Stomach (tissue), 9 donors: Measurements from ENCODE around the gene DNAAF8. TPM values are rescaled to one million over a fixed set of nuclear protein-coding genes. Genes with fewer than 3 reads are reported as not detected.
A peak's percentile ranks its signal among the peaks of the same experiment; 100 is the strongest.

ENCODE experiments used
- DNase-seq, 2 donors: peaks; one replicate each; pipeline versions ENCODE4 v3.0.0 to v3.0.0-alpha.2; 2013 to 2019
- H3K27ac ChIP-seq, 5 donors: fragments of 200-600 bp in 4 of 5; sonication (generic) in 4 of 5; one replicate each; pipeline ENCODE4 v1.5.1; 2013 to 2019; ENCODE audit warnings: mild to moderate bottlenecking in 1 of 5, moderate library complexity in 1 of 5
- H3K27me3 ChIP-seq, 3 donors: fragments of 200-600 bp; sonication (generic); one replicate each; pipeline ENCODE4 v1.5.1; 2017 to 2019; ENCODE audit warnings: mixed run types in 1 of 3
- H3K36me3 ChIP-seq, 4 donors: fragments of 200-600 bp; sonication (generic); 1 replicate in 3 of 4; 2 replicates in 1 of 4; pipeline ENCODE4 v1.5.1; 2016 to 2019
- H3K4me1 ChIP-seq, 4 donors: fragments of 200-600 bp; sonication (generic); one replicate each; pipeline ENCODE4 v1.5.1; 2016 to 2019
- H3K4me3 ChIP-seq, 4 donors: fragments of 200-600 bp; sonication (generic) in 3 of 4; one replicate each; pipeline ENCODE4 v1.5.1; 2016 to 2019; ENCODE audit warnings: mild to moderate bottlenecking in 1 of 4
- H3K9me3 ChIP-seq, 4 donors: fragments of 200-600 bp; sonication (generic); one replicate each; pipeline ENCODE4 v1.5.1; 2016 to 2019
- EP300 ChIP-seq: sonication (generic); formaldehyde crosslinking; IDR thresholded peaks from one replicate; pipeline ENCODE4 v1.6.1; 2017; ENCODE audit warnings: antibody characterized with exemption
- POLR2A ChIP-seq, 4 donors: fragments of 450-650 bp; IDR thresholded peaks; one replicate each; pipeline ENCODE4 v1.6.1; 2016; ENCODE audit warnings: antibody characterized with exemption in 4 of 4, control low read depth in 2 of 4, mild to moderate bottlenecking in 1 of 4, moderate library complexity in 1 of 4
- POLR2AphosphoS5 ChIP-seq, 3 donors: sonication (generic); formaldehyde crosslinking; IDR thresholded peaks; one replicate each; pipeline ENCODE4 v1.6.1; 2016; ENCODE audit warnings: antibody characterized with exemption in 3 of 3
- WGBS, 5 donors: extraction: QIAGEN DNeasy Blood & Tissue Kit in 3 of 5; methylation state at CpG; one replicate each; pipeline versions ENCODE4 v1.1.5 to v1.1.7; 2013 to 2018; 5-methylcytosine and 5-hydroxymethylcytosine counted together
- intact Hi-C: fragments of 100-400 bp; cut with DNase I; formaldehyde crosslinking; loops from one replicate; pipeline ENCODE4 v1.15.1; 2023; ENCODE audit warnings: low total_unique reads
- polyA plus RNA-seq, 3 donors: library from polyadenylated mRNA; stranded (reverse); fragments of 200-250 nt; gene quantifications; one replicate each; pipeline ENCODE4 v1.2.3, GENCODE V29; 2013
- total RNA-seq, 5 donors: library from RNA; depleted of rRNA; stranded (reverse); fragments of >200 nt; gene quantifications; one replicate each; pipeline versions ENCODE4 v1.1.0 to v1.2.3, GENCODE V29; 2014 to 2016
- TF ChIP-seq, protein P1 (sequence below), 7 experiments: fragments of 450-650 bp in 4 of 7; fragments of 200-600 bp in 3 of 7; sonication (generic) in 3 of 7; IDR thresholded peaks; one replicate each; pipeline ENCODE4 v1.5.1; 2016 to 2019; ENCODE audit warnings: antibody characterized with exemption in 7 of 7, control low read depth in 2 of 7, mild to moderate bottlenecking in 1 of 7
- donor health status: healthy with polysubstance abuse.
- donor health status: Bipolar disorder and iron deficiency.
- donor health status: healthy.

DNAAF8 gene
- total and polyA plus RNA-seq, 8 donors, result 0.68 to 1.8 (median 1.2) TPM; not detected in 5

DNA sequence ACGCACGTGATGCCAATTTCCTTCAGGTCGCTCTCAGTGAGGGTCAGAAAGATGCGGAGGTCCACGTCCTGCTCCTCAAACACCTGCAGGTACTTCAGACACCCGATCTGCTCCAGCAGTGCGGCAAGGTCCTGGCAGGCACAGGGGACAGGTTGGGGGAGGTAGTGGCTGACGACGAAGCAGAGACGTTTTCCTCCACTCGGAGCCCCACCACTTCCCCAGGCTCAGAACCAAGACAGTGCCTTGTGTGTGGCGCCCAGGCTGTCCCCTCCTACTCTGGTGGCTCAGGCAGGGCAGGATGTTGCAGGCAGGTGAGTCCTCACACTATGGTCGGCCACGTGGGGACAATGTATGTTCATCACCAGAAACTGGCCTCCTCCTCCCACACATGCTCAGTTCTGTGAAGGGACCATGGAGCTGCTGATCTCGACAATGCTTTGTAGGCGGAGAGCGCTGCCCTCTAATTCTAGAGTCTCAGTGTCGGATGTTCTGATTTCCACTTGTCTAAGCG is 35.2 kb upstream of the DNAAF8 start:
- H3K36me3 ChIP-seq, result peaks cover 60 to 94% (median 91%) of the 10 kb centered on the region in 4 donors
- intact Hi-C loops, result no loop called here
- peak in 1 of 2 donors; percentile 5 for DNase-seq
- H3K27ac ChIP-seq, result no peak overlapping the region
- peaks cover 14 to 49% (median 39%) of the 10 kb centered on the region in 4 donors for H3K4me1 ChIP-seq
- H3K9me3 ChIP-seq, result no peaks in the 10 kb centered on the region
- no peak overlapping the region for H3K4me3 ChIP-seq
- WGBS, 5 donors, result 87 to 92% (median 90%) methylated on average over 14 to 19 of the region's 19 CpGs
- TF ChIP-seq, protein P1, sequence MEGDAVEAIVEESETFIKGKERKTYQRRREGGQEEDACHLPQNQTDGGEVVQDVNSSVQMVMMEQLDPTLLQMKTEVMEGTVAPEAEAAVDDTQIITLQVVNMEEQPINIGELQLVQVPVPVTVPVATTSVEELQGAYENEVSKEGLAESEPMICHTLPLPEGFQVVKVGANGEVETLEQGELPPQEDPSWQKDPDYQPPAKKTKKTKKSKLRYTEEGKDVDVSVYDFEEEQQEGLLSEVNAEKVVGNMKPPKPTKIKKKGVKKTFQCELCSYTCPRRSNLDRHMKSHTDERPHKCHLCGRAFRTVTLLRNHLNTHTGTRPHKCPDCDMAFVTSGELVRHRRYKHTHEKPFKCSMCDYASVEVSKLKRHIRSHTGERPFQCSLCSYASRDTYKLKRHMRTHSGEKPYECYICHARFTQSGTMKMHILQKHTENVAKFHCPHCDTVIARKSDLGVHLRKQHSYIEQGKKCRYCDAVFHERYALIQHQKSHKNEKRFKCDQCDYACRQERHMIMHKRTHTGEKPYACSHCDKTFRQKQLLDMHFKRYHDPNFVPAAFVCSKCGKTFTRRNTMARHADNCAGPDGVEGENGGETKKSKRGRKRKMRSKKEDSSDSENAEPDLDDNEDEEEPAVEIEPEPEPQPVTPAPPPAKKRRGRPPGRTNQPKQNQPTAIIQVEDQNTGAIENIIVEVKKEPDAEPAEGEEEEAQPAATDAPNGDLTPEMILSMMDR (IDR thresholded peaks at IDR 0.05), result no peak
- TF ChIP-seq POLR2AphosphoS5 (IDR thresholded peaks at IDR 0.05), result no peak
- TF ChIP-seq EP300, result no peak
- no peak for TF ChIP-seq POLR2A (IDR thresholded peaks at IDR 0.05)
- no peaks in the 10 kb centered on the region for H3K27me3 ChIP-seq

DNA sequence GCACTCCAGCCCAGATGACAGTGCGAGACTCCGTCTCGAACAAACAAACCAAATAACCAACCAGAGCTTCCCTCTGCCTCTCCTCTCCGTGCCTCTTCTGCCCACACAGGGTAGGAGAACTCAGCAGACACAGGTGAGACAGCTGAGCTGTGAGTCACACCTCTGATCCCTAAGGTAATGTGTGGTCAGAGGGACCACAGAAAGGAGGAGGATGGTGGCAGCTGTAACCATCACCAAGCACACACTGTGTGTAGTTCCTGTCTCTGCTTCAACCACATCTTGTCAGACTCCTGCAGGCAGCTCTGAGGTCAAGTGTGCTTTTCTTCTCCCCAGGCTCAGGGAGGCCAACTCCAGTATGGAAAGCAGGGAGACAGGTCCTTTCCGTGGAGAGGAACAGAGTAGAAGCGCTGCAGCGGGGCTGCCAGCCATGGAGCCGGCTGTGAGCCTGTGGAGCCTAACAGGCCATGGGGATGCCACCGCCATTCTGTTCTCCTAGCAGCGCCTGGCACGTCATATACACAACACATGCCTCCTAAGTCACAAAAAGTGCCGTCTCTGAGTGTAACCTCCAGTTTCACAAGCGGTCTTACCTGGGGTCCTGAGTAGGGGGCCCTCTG is 33.8 kb upstream of the DNAAF8 start:
- WGBS, 5 donors, result 87 to 92% (median 91%) methylated on average over 13 of the region's 13 CpGs
- intact Hi-C loops, result no loop called here
- Histone ChIP-seq H3K27ac (no peak overlapping the region), H3K4me1 (peaks cover under 1 to 35% (median 25%) of the 10 kb centered on the region in 4 donors), H3K36me3 (peaks cover 66 to 100% (median 98%) of the 10 kb centered on the region in 4 donors), H3K9me3 (no peaks in the 10 kb centered on the region), H3K27me3 (no peaks in the 10 kb centered on the region), H3K4me3 (no peak overlapping the region)
- DNase-seq, result no peak
- TF ChIP-seq POLR2AphosphoS5 (IDR thresholded peaks at IDR 0.05), result no peak
- no peak for TF ChIP-seq POLR2A (IDR thresholded peaks at IDR 0.05)
- no peak for TF ChIP-seq EP300
- TF ChIP-seq, protein P1 (IDR thresholded peaks at IDR 0.05), result no peak

DNA sequence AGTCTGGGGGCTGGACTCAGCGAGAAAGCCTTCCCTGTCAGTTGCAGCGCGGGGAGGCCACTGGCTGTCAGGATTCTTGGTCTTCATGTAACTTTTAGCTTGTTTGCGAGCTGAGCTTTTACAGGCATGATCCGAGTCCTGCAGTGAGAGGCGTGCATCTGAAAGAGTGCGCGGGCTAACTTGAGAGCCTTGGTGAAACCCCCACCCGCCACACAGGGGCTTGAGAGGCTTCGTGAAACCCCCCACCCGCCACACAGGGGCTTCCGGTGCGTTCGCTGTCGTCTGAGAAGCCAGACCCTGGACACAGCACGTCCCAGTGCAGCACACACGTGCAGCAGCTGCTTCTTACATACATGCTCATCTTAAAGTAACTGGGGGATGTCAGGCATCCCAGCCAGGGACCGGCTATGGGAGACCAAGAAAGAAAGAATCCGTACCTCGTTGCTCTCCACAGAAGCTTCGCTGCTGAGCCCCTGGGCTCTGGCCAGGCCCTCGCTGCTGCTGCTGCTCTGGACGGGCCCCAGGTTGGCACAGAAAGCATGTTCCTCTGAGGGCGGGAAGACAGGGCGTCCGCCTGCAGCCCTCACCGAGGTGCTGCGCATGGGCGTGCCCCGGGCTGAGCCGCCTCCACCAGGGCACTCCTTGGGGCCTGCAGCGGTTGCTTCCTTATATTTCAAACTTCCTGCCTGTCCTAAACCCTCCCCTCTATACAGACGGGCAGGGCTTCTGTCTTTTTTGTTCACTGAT is 33.2 kb upstream of the DNAAF8 start:
- Histone ChIP-seq H3K4me1 (peaks cover 0 to 28% (median 18%) of the 10 kb centered on the region in 4 donors), H3K27ac (peak overlapping the region in 3 of 5 donors; percentile 22 to 43 (median 25)), H3K4me3 (no peak overlapping the region), H3K9me3 (no peaks in the 10 kb centered on the region), H3K27me3 (no peaks in the 10 kb centered on the region), H3K36me3 (peaks cover 59 to 97% (median 95%) of the 10 kb centered on the region in 4 donors)
- peak; percentile 5 to 85 for DNase-seq
- intact Hi-C loops, result no loop called here
- TF ChIP-seq POLR2A (IDR thresholded peaks at IDR 0.05) (no peak), POLR2AphosphoS5 (IDR thresholded peaks at IDR 0.05) (no peak), EP300 (no peak)
- TF ChIP-seq, protein P1 (IDR thresholded peaks at IDR 0.05), result no peak
- WGBS, 5 donors, result 73 to 81% (median 77%) methylated on average over 21 to 33 of the region's 33 CpGs

DNA sequence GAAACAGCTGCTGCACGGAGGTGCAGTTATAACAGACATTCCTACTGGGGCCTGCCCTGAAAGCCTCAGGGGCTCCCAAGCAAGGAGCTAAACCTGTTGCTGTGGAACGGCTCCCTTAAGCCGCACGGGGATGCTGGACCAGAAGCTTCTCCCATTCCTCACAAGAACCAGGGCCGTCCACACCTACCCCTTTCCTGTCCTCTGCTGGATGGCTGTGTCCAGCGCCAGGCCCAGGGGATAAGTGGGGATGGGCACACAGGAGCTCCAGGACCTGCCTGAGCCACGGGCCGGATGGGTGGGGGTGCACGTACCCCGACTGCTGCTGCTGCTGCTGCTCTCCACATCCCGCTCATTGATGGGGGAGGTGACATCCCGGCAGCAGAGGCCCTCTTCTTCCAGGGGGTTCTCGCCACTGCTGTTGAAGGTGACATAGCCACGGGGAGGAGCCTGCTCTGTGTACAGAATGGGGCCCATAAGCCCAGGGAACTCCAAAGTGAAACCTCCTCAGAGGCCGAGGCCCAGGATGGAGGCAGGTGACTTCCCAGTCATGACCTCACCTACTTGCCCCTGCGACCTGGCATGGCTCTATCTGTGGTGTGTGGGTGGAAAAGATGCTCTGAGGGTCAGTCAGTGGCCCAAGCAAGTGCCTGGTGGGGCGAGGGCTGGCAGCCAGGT is 32.4 kb upstream of the DNAAF8 start:
- H3K36me3 ChIP-seq, result peaks cover 51 to 97% (median 95%) of the 10 kb centered on the region in 4 donors
- H3K27me3 ChIP-seq, result no peaks in the 10 kb centered on the region
- no peaks in the 10 kb centered on the region for H3K9me3 ChIP-seq
- peak in 1 of 2 donors; percentile 50 for DNase-seq
- intact Hi-C loops, result no loop called here
- 68 to 86% (median 75%) methylated on average over 8 to 17 of the region's 17 CpGs for WGBS, 5 donors
- H3K27ac ChIP-seq, result peak overlapping the region in 4 of 5 donors; percentile 7 to 43 (median 24)
- TF ChIP-seq, protein P1 (IDR thresholded peaks at IDR 0.05), result no peak
- no peak for TF ChIP-seq POLR2AphosphoS5 (IDR thresholded peaks at IDR 0.05)
- no peak for TF ChIP-seq EP300
- TF ChIP-seq POLR2A (IDR thresholded peaks at IDR 0.05), result no peak
- no peak overlapping the region for H3K4me3 ChIP-seq
- H3K4me1 ChIP-seq, result peaks cover 0 to 22% (median 14%) of the 10 kb centered on the region in 4 donors
